ENCODE measurements around the gene KCTD1. TPM values are rescaled to one million over a fixed set of nuclear protein-coding genes. Genes with fewer than 3 reads are reported as not detected.
A peak's percentile ranks its signal among the peaks of the same experiment; 100 is the strongest.

The KCTD1 gene
- total and polyA plus RNA-seq, 2 of the 8 experiments (the other 6 are each of a cell fraction or from before 2014, with no cell fraction given): 7.7 to 14.0 TPM

DNA sequence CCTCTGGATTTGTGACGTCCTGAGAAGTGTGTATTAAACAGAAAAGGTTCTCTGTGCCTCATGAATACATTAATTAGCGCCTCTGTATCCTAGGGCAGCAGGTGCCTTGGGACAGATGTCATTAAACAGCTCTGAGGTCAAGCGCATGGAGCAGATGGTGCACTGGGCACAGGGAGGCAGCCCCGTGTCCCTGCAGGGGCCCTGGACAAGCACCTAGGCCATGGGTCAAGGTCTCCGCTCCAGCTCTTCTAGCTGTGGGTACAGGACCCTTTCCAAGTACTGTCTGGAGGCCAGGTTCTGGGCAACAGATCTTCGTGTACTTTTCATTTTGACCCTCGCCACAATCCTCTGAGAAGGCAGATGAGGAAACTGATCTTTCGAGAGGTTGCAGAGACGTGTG, 126.4 kb downstream of the KCTD1 start:
- CTCF ChIA-PET (ENCODE audit: partially characterized antibody): interaction anchor here (0.6 to 1.1 kb wide), 4 partner anchors 11 to 147 kb away, joined by 3 to 5 read pairs (median 3); no protein-coding TSS in a partner anchor
- Histone ChIP-seq H4K5ac (ENCODE audit: insufficient read length, low read depth, low read length) (no peak overlapping the region), H4K8ac (ENCODE audit: extremely low read depth, insufficient read depth, low read length) (no peak overlapping the region), H3K9me3 (ENCODE audit: insufficient read depth in 2 of 2, low read depth in 1 of 2, low read length in 1 of 2) (no peaks in the 10 kb centered on the region), H3K36me3 (ENCODE audit: control insufficient read depth in 2 of 4, insufficient read depth in 4 of 4, low read length in 3 of 4) (no peaks in the 10 kb centered on the region), H2AFZ (ENCODE audit: low read length) (no peak overlapping the region), H3K4ac (replicated peaks; ENCODE audit: insufficient read length, low read depth, low read length) (no peak overlapping the region), H3K9ac (replicated peaks in 1 of 4; ENCODE audit: extremely low read depth in 1 of 4, low read depth in 3 of 4, low read length in 3 of 4) (no peak overlapping the region), H3K27ac (ENCODE audit: low read depth, low read length) (no peak overlapping the region), H3K27me3 (replicated peaks in 1 of 4; ENCODE audit: control insufficient read depth in 3 of 4, extremely low read depth in 1 of 4, insufficient read depth in 3 of 4, low read length in 3 of 4) (no peaks in the 10 kb centered on the region), H4K91ac (replicated peaks; ENCODE audit: insufficient read length, low read length) (no peak overlapping the region), H2BK15ac (ENCODE audit: low read length) (no peak overlapping the region), H3K4me3 (ENCODE audit: extremely low read depth in 1 of 4, insufficient read depth in 2 of 4, low read depth in 3 of 4, low read length in 4 of 4) (no peak overlapping the region), H3K23ac (ENCODE audit: insufficient read length) (no peak overlapping the region), H3K79me2 (ENCODE audit: control insufficient read depth in 1 of 2, insufficient read depth in 2 of 2, low read length in 2 of 2) (no peaks in the 10 kb centered on the region), H2BK12ac (ENCODE audit: low read depth, low read length) (no peak overlapping the region), H3K79me1 (ENCODE audit: low read depth, low read length) (no peaks in the 10 kb centered on the region), H3K56ac (replicated peaks; ENCODE audit: insufficient read length, low read depth, low read length) (no peak overlapping the region), H2AK5ac (ENCODE audit: low read depth, low read length) (no peak overlapping the region), H3K4me2 (ENCODE audit: insufficient read depth in 1 of 2, low read depth in 2 of 2, low read length in 2 of 2) (no peak overlapping the region), H3K18ac (ENCODE audit: extremely low read depth, low read length) (no peak overlapping the region), H3K4me1 (replicated peaks in 1 of 4; ENCODE audit: control insufficient read depth in 3 of 4, insufficient read depth in 4 of 4, low read length in 3 of 4) (no peaks in the 10 kb centered on the region), H4K20me1 (replicated peaks in 1 of 2; ENCODE audit: control insufficient read depth in 1 of 2, insufficient read depth in 2 of 2, low read length in 2 of 2) (no peaks in the 10 kb centered on the region), H2BK120ac (replicated peaks; ENCODE audit: low read depth, low read length) (no peak overlapping the region), H2BK5ac (ENCODE audit: low read depth, low read length) (0 out of 2 replicates have a peak overlapping the region, but pooled peaks have one; percentile 12), H2BK20ac (ENCODE audit: low read length) (no peak overlapping the region), H3K23me2 (ENCODE audit: low read depth, low read length) (no peaks in the 10 kb centered on the region), H3K14ac (ENCODE audit: insufficient read length) (no peak overlapping the region)
- FAIRE-seq (no peak), DNase-seq (ENCODE audit: low read depth in 1 of 2, low spot score in 2 of 2) (no peak)
- TF ChIP-seq CHD2 (IDR thresholded peaks at IDR 0.05; ENCODE audit: low read length) (no peak), CBX5 (IDR thresholded peaks at IDR 0.05; ENCODE audit: low read depth, low read length) (no peak), JUND (IDR thresholded peaks at IDR 0.05; ENCODE audit: low read length) (no peak), ZNF274 (IDR thresholded peaks at IDR 0.05; ENCODE audit: borderline replicate concordance, extremely low read depth, low read length) (no peak), BACH1 (IDR thresholded peaks at IDR 0.05; ENCODE audit: low read length) (no peak)
- POLR2A ChIA-PET (ENCODE audit: partially characterized antibody): interaction anchor here (0.7 kb wide), 1 partner anchor 8 kb away, joined by 4 read pairs; no protein-coding TSS in a partner anchor
- WGBS, 2 experiments (ENCODE audit: extremely low coverage in 1 of 2, insufficient coverage in 1 of 2, insufficient read length in 1 of 2, insufficient replicate concordance in 2 of 2, low coverage in 1 of 2, low lambda C conversion rate in 2 of 2, missing lambda C conversion rate in 1 of 2): 89% methylated on average over 9 of the region's 9 CpGs; no CpG with 5 or more reads in 1 of the 2 experiments

All from H1 (cell line).